ENCODE results near the gene GNA12. TPM values are rescaled to one million over a fixed set of nuclear protein-coding genes. Genes with fewer than 3 reads are reported as not detected.
A peak's percentile ranks its signal among the peaks of the same experiment; 100 is the strongest.

The GNA12 gene
- total and polyA plus RNA-seq, 4 donors = 3.7 to 19.0 (median 11.3) TPM

GRCh38 chr7:2873686-2874551, 29.8 kb upstream of the GNA12 start:
- Histone ChIP-seq H3K4me1 (ENCODE audit: control insufficient read depth in 4 of 4, insufficient read depth in 4 of 4, low read length in 3 of 4) (no peaks in the 10 kb centered on the region), H3K9me3 (ENCODE audit: control insufficient read depth in 4 of 4, low read length in 3 of 4) (no peaks in the 10 kb centered on the region), H3K27me3 (ENCODE audit: control insufficient read depth in 4 of 4, insufficient read depth in 4 of 4, low read length in 3 of 4) (no peaks in the 10 kb centered on the region), H3K36me3 (ENCODE audit: control insufficient read depth in 4 of 4, insufficient read depth in 3 of 4, low read depth in 1 of 4, low read length in 3 of 4) (no peaks in the 10 kb centered on the region), H3K4me3 (ENCODE audit: low read depth in 1 of 3, low read length in 3 of 3) (no peak overlapping the region), H3K9ac (ENCODE audit: low read depth in 1 of 2, low read length in 2 of 2) (no peak overlapping the region), H3K27ac (ENCODE audit: low read depth in 1 of 2, low read length in 2 of 2) (peak overlapping the region; percentile 22 to 36)
- no peak for DNase-seq (ENCODE audit: low spot score)
- 47% methylated on average over 7 of the region's 7 CpGs for WGBS
- TF ChIP-seq FOXA1 (IDR thresholded peaks at IDR 0.05) (no peak), RAD21 (IDR thresholded peaks at IDR 0.05) (no peak), REST (IDR thresholded peaks at IDR 0.05) (no peak), JUND (IDR thresholded peaks at IDR 0.05) (no peak), CTCF (IDR thresholded peaks at IDR 0.05; ENCODE audit: low read depth, low read length, missing input control) (no peak), ZBTB33 (IDR thresholded peaks at IDR 0.05) (no peak), EGR1 (IDR thresholded peaks at IDR 0.05; ENCODE audit: low read depth in 2 of 2) (no peak), HNF4A (conservative IDR thresholded peaks at IDR 0.05) (no peak), GABPA (IDR thresholded peaks at IDR 0.05 in 1 of 2, conservative IDR thresholded peaks at IDR 0.05 in 1 of 2) (no peak), MAX (IDR thresholded peaks at IDR 0.05) (no peak)

- no peak for TF ChIP-seq EGR1 (IDR thresholded peaks at IDR 0.05; ENCODE audit: low read depth in 2 of 2)
- no peak for TF ChIP-seq HNF4A (conservative IDR thresholded peaks at IDR 0.05)
- TF ChIP-seq NR2F2 (IDR thresholded peaks at IDR 0.05) = no peak
- TF ChIP-seq JUND (IDR thresholded peaks at IDR 0.05) = no peak
- no peak for TF ChIP-seq GABPA (IDR thresholded peaks at IDR 0.05 in 1 of 2, conservative IDR thresholded peaks at IDR 0.05 in 1 of 2)
- TF ChIP-seq HNF4G (IDR thresholded peaks at IDR 0.05) = no peak
- TF ChIP-seq FOXA2 (IDR thresholded peaks at IDR 0.05) = no peak
- DNase-seq (ENCODE audit: low spot score) = no peak
- no peak overlapping the region for H3K4me3 ChIP-seq (ENCODE audit: low read depth in 1 of 3, low read length in 3 of 3)
- whole genome bisulfite sequencing = 67% methylated on average over 10 of the region's 10 CpGs
- no peaks in the 10 kb centered on the region for H3K4me1 ChIP-seq (ENCODE audit: control insufficient read depth in 4 of 4, insufficient read depth in 4 of 4, low read length in 3 of 4)
- no peaks in the 10 kb centered on the region for H3K36me3 ChIP-seq (ENCODE audit: control insufficient read depth in 4 of 4, insufficient read depth in 3 of 4, low read depth in 1 of 4, low read length in 3 of 4)
- H3K9ac ChIP-seq (ENCODE audit: low read depth in 1 of 2, low read length in 2 of 2) = no peak overlapping the region
- peak overlapping the region in 1 of 2 donors; percentile 36 for H3K27ac ChIP-seq (ENCODE audit: low read depth in 1 of 2, low read length in 2 of 2)
- H3K9me3 ChIP-seq (ENCODE audit: control insufficient read depth in 4 of 4, low read length in 3 of 4) = no peaks in the 10 kb centered on the region
- no peaks in the 10 kb centered on the region for H3K27me3 ChIP-seq (ENCODE audit: control insufficient read depth in 4 of 4, insufficient read depth in 4 of 4, low read length in 3 of 4)
Observed at GRCh38 chr7:2873146-2873545, 29.0 kb upstream of the GNA12 start.

All from liver (tissue), 9 donors.